ENCODE data around the gene PKDCC.
"Not testable (repeated sequence)": the region's sequence is repeated elsewhere in the genome, so short reads cannot be mapped to it uniquely, and the experiment has no call there.

The PKDCC gene

DNA sequence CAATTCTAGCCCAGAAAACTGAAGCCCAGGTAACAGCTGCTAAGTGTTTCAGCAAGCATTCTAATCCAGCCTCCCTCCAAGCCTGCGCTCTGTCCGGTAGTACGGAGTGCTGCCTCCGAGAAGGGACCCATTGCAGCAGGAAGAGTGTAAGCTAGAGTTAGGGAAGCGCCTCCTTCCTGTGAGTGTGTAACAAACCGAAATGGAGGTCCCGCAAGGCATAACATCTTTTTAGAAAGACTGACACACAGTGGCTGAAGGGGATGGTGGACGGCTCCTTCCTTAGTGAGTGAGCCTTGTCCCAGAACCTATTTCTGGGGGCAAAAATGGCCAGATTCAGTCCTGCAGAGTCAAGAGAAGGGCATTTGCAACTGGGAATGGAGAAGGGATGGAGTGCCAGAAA, 12.2 kb downstream of the PKDCC start:
- Mint-ChIP-seq H3K36me3 (no peaks in the 10 kb centered on the region), H3K27ac (no peak overlapping the region)
- ATAC-seq (ENCODE audit: low read depth), result no peak

DNA sequence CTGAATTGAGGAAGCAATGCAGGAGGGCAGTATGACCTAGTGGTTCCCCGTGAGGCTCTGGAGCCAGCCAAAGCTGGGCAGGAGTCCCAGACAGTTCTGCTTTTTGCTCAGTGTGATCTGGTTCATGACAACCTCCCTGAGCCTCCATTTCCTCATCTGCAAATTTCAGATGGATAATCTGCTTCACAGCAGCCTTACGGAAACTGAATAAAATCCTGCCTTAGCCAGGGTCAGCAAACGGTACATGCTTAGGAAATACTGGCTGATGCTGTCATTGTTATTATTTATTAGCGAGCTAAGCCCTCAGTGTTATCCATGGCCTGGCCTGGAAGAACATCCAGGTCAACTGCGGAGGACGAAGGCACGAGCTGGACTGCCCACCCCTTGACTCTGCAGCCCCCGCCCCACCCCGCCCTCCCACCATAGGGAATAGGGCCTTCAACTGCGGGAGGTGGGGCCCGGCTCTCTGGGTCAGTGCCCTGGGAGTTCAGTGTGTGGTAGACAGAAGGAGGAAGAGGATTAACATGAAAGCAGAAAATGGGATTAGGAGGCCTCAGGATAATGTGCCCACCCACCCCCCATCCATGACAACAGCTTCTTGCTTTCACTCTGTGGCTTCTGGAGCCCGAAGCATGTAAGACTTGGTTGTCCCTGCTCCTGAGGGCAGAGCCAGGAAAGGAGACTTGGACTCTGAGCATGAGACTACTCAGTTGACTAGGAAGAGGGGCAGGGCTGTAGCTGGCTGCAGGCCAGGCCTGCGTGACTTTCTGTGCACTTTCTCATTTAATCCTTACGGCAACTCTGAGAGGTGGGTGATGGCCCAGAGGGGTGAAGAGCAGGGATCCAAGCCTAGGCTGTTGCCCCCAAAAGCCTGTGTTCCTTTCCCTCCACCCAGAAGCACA, 13.1 kb downstream of the PKDCC start:
- peaks cover 11% of the 10 kb centered on the region for H3K27me3 Mint-ChIP-seq

More for the DNA sequence above, 12.2 kb downstream of the PKDCC start:
- Mint-ChIP-seq H3K4me1 (no peaks in the 10 kb centered on the region), H3K27me3 (peaks cover 11% of the 10 kb centered on the region), H3K9me3 (no peaks in the 10 kb centered on the region), H3K4me3 (no peak overlapping the region)
- DNase-seq (ENCODE audit: low spot score in 2 of 2), result no peak

DNA sequence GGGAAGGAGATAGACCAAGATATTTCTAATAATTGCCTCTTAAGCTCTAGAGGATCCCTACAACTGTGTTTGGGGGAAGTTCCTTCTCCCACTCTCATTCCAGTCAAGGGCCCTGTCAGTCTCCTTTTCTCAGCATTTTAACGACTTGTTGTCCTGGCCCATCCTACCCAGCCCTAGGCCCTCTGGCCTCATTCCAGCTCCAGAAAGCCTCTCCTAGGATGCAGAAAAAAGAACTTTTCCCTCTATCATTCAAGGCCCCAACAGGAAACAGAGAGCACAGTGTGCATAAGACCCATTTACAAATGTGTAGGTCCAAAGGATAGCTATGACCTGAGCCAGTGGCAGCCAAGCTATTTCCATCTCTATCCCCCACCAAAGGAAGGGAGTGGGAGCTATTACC, 14.0 kb downstream of the PKDCC start:
- H3K9me3 Mint-ChIP-seq, result no peaks in the 10 kb centered on the region
- no peaks in the 10 kb centered on the region for H3K4me1 Mint-ChIP-seq
- ATAC-seq (ENCODE audit: low read depth) (no peak), DNase-seq (ENCODE audit: low spot score in 2 of 2) (no peak)
- no peak overlapping the region for H3K27ac Mint-ChIP-seq
- no peak overlapping the region for H3K4me3 Mint-ChIP-seq
- no peaks in the 10 kb centered on the region for H3K36me3 Mint-ChIP-seq
- peaks cover 10% of the 10 kb centered on the region for H3K27me3 Mint-ChIP-seq

More for the DNA sequence above, 13.1 kb downstream of the PKDCC start:
- Mint-ChIP-seq H3K4me3 (no peak overlapping the region), H3K9me3 (no peaks in the 10 kb centered on the region), H3K36me3 (no peaks in the 10 kb centered on the region), H3K4me1 (no peaks in the 10 kb centered on the region), H3K27ac (no peak overlapping the region)
- DNase-seq (ENCODE audit: low spot score in 2 of 2) (no peak), ATAC-seq (ENCODE audit: low read depth) (no peak)

DNA sequence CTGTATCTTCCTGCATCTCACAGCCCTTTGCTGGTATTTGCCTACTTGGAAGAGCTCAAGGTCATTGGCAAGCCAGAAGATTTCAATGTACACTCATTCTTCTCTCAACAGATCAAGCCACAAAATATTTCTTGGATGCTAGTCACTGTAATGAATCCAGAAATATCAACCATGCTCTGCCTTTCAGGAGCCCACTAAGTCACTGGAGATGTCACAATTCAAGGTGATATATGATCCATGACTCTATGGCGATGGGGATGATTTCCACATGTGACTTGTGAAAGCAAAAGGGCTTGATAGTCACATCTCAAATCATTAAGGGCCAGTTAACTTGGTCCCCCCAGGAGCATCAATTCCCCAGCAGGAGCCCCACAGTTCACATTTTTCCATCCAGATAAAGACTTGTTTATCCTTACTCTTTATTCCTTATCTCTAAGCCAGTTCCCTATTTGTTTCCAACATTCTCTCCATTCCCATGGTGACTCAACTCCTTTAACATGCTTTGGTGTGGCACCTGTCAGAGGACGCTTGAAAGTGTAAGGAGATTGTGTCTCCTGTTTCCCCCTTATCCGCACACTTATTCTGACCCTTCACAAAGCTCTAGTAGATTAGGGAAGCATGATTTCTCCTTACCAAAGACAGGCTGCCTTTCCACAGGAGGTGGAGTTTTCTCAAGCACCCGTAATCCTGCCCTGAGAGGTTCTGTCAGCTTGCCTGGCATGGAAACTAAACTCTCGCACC, 15.8 kb downstream of the PKDCC start:
- no peaks in the 10 kb centered on the region for H3K36me3 Mint-ChIP-seq
- DNase-seq (ENCODE audit: low spot score in 2 of 2) (no peak), ATAC-seq (ENCODE audit: low read depth) (no peak)
- peaks cover 8% of the 10 kb centered on the region for H3K27me3 Mint-ChIP-seq
- no peak overlapping the region for H3K4me3 Mint-ChIP-seq
- H3K4me1 Mint-ChIP-seq, result no peaks in the 10 kb centered on the region
- H3K27ac Mint-ChIP-seq, result no peak overlapping the region
- H3K9me3 Mint-ChIP-seq, result no peaks in the 10 kb centered on the region

DNA sequence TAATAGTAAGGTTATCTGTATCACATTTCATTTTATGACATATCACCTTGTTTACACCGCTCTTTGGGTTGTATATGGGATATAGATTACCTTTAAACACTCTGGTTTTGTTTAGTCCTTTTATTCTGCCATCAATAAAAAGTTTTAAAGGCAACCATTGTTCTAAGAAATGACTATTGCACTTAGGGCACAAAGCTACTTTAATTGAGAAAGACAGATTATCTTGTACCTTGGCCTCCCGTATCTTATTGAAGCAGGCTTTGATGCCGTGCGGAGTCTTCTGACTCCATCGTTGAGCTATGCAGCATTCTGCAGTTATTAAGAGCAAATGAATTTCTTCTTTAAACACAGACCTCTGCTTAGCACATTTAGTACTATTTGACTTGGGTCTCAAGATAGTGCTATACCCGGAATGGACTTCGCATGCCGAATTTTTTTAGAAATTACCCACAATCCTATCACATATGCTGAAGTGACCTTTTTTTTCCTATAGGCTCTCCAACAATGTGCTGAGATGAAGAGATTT, 16.7 kb downstream of the PKDCC start:
- Mint-ChIP-seq H3K4me3 (no peak overlapping the region), H3K27me3 (peaks cover 11% of the 10 kb centered on the region), H3K27ac (no peak overlapping the region), H3K4me1 (no peaks in the 10 kb centered on the region), H3K36me3 (no peaks in the 10 kb centered on the region), H3K9me3 (no peaks in the 10 kb centered on the region)
- ATAC-seq (ENCODE audit: low read depth), result no peak
- DNase-seq (ENCODE audit: low spot score in 2 of 2), result no peak

DNA sequence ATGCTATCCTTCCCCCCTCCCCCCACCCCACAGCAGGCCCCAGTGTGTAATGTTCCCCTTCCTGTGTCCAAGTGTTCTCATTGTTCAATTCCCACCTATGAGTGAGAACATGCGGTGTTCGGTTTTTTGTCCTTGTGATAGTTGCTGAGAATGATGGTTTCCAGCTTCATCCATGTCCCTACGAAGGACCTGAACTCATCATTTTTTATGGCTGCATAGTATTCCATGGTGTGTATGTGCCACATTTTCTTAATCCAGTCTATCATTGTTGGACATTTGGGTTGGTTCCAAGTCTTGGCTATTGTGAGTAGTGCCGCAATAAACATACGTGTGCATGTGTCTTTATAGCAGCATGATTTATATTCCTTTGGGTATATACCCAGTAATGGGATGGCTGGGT, 17.9 kb downstream of the PKDCC start:
- H3K27me3 Mint-ChIP-seq, result peaks cover 14% of the 10 kb centered on the region
- not testable (repeated sequence) for DNase-seq (ENCODE audit: low spot score in 2 of 2); H3K27ac Mint-ChIP-seq; H3K4me3 Mint-ChIP-seq; H3K4me1 Mint-ChIP-seq; H3K9me3 Mint-ChIP-seq; H3K36me3 Mint-ChIP-seq; ATAC-seq (ENCODE audit: low read depth)

DNA sequence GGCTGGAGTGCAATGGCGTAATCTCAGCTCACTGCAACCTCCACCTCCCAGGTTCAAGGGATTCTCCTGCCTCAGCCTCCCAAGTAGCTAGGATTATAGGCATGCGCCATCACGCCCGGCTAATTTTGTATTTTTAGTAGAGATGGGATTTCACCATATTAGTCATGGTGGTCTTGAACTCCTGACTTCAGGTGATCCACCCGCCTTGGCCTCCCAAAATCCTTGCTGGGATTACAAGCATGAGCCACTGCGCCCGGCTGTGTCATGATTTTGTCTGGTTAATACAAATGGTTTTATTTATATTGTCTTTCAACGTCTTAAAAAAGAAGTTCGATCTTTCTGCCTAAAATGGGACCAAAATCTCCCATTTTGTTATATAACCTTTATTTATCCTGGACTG, 19.2 kb downstream of the PKDCC start:
- H3K4me1 Mint-ChIP-seq; DNase-seq (ENCODE audit: low spot score in 2 of 2); ATAC-seq (ENCODE audit: low read depth); H3K27ac Mint-ChIP-seq; H3K9me3 Mint-ChIP-seq; H3K4me3 Mint-ChIP-seq; H3K36me3 Mint-ChIP-seq: not testable (repeated sequence)
- H3K27me3 Mint-ChIP-seq, result peaks cover 14% of the 10 kb centered on the region

DNA sequence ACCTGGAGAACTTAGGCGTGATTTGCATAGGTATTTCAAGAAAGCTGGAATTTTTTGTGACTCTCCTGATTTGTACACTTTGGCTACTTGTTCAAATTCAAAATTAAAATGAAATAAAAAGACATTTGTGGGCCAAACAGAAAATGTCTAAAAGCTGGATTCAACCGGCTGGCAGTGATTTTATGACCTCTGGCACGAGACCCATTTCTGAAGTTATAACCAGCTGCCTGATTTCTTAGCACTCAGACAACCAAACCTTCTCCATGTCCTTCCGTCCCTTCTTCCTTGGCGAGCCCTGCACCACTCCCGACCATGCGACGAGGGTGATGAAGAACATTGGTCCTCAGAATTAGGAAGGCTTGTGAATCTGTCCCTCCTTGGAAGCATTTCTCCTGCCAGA, 19.7 kb downstream of the PKDCC start:
- H3K4me1 Mint-ChIP-seq, result no peaks in the 10 kb centered on the region
- H3K27ac Mint-ChIP-seq, result no peak overlapping the region
- peaks cover 17% of the 10 kb centered on the region for H3K27me3 Mint-ChIP-seq
- H3K4me3 Mint-ChIP-seq, result no peak overlapping the region
- no peaks in the 10 kb centered on the region for H3K36me3 Mint-ChIP-seq
- ATAC-seq (ENCODE audit: low read depth) (no peak), DNase-seq (ENCODE audit: low spot score in 2 of 2) (no peak)
- no peaks in the 10 kb centered on the region for H3K9me3 Mint-ChIP-seq

DNA sequence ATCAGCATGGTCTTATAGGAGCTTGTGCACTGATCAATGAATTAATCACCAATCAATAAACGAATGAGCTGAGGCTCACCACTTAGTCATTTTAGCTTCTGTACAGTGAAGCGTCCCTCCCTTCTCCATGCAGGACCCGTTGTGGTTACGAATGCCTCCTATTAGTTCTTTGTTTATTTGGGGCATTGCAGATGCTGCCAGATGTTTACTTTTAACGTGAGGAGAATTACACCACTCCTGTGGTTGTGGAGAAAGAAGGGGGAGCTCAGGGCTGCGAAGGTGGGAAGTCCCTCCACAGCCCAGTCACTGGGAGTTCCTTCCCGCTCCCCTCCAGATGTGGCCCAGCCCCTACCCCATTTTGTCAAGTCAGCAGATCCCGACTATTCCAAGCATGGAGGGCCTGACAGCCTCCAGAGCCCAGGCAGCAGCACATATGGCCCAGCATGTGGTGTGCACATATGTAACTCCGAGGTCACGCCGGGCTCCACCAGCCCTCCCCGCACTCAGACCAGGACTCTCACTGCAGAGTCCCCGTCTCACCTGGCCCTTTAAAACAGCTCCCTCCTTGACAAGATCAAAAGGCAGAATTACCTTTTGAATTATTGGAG, 20.9 kb downstream of the PKDCC start:
- H3K27ac Mint-ChIP-seq, result no peak overlapping the region
- H3K9me3 Mint-ChIP-seq, result no peaks in the 10 kb centered on the region
- ATAC-seq (ENCODE audit: low read depth) (no peak), DNase-seq (ENCODE audit: low spot score in 2 of 2) (no peak)
- H3K4me3 Mint-ChIP-seq, result no peak overlapping the region
- peaks cover 2% of the 10 kb centered on the region for H3K4me1 Mint-ChIP-seq
- no peaks in the 10 kb centered on the region for H3K36me3 Mint-ChIP-seq
- H3K27me3 Mint-ChIP-seq, result peaks cover 16% of the 10 kb centered on the region

DNA sequence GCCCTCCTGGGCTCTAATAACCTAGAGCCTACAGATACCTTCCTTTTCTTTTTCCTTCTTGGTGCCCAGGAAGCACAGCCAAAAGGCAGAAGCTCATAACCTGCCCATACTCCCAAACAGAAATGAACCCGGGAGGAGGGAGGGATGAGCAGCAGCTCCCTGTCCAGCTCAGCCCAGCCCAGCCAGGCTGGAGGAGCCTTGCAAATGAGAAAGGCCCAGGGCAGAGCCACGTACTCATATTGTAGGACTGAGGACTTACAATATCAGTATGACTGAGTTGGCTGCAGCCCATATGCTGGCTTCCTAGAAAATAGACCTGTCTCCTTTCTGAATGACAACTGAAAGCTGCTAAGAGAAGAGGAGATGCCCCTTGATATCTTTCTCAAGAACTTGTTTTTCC, 21.7 kb downstream of the PKDCC start:
- Mint-ChIP-seq H3K27ac (no peak overlapping the region), H3K36me3 (no peaks in the 10 kb centered on the region), H3K9me3 (no peaks in the 10 kb centered on the region), H3K4me3 (no peak overlapping the region), H3K4me1 (peaks cover 6% of the 10 kb centered on the region), H3K27me3 (peaks cover 16% of the 10 kb centered on the region)
- DNase-seq (ENCODE audit: low spot score in 2 of 2), result no peak
- ATAC-seq (ENCODE audit: low read depth), result no peak

DNA sequence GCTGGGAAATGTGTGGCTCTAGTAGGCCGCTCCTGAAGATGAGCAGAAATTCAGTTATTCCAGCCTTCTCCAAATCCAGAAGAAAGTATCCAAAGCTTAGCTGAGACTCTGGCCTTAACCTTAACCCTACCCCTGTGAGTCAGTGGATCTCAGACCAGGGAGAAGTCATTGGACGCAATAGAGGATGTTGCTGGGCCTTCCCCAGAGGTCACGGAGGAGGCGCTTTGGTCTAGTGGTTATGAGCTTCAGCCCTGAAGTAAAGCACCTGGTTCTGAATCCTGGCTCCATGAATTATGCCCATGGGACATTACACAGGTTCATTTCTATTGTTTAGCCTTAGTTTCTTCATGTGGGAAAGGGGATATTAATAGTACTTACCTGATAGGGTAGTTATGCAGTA, 24.0 kb downstream of the PKDCC start:
- DNase-seq (ENCODE audit: low spot score in 2 of 2) (no peak), ATAC-seq (ENCODE audit: low read depth) (no peak)
- H3K4me1 Mint-ChIP-seq, result peaks cover 6% of the 10 kb centered on the region
- H3K4me3 Mint-ChIP-seq, result no peak overlapping the region
- peaks cover 2% of the 10 kb centered on the region for H3K36me3 Mint-ChIP-seq
- H3K9me3 Mint-ChIP-seq, result peaks cover 1% of the 10 kb centered on the region
- no peak overlapping the region for H3K27ac Mint-ChIP-seq
- H3K27me3 Mint-ChIP-seq, result peaks cover 17% of the 10 kb centered on the region

DNA sequence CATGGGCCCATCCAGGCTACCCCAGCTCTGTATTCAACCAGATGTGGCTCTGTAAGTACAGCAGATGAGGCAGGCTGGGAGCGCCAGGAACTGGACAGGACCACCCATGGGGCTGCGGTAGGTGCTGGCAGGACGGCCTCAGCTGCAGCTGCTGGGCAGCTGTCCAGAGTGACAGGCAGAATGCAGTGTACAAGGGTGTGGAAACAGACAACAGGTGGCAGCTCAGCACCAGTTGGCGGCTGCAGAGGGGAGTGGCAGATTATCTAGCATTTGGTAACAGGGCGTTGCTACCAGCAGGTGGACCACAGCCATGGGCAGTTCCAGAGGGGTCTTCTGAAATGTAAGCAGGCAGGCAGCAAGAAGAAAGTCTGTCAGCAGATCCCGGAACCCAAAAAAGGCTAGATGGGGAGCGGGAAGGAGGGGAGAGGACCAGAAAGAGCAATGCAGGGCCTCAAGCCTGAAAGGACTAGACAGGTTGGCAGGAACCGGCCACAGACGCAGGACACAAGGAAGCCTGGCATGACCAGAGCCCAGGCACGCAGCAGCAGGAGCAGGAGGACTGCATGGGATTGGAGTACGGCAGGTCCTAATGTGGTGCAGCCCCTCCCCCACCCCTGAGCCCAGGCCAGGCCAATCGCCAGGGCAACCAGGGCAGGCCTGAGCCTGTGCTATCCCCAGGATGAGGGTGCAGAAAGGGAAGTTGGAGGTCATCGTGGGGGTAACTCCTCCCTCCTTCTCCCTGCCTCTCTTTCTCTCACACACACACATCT, 24.7 kb downstream of the PKDCC start:
- Mint-ChIP-seq H3K9me3 (peaks cover 1% of the 10 kb centered on the region), H3K27me3 (peaks cover 19% of the 10 kb centered on the region), H3K4me3 (no peak overlapping the region), H3K4me1 (peaks cover 8% of the 10 kb centered on the region), H3K36me3 (peaks cover 2% of the 10 kb centered on the region), H3K27ac (no peak overlapping the region)
- ATAC-seq (ENCODE audit: low read depth) (no peak), DNase-seq (ENCODE audit: low spot score in 2 of 2) (no peak)

DNA sequence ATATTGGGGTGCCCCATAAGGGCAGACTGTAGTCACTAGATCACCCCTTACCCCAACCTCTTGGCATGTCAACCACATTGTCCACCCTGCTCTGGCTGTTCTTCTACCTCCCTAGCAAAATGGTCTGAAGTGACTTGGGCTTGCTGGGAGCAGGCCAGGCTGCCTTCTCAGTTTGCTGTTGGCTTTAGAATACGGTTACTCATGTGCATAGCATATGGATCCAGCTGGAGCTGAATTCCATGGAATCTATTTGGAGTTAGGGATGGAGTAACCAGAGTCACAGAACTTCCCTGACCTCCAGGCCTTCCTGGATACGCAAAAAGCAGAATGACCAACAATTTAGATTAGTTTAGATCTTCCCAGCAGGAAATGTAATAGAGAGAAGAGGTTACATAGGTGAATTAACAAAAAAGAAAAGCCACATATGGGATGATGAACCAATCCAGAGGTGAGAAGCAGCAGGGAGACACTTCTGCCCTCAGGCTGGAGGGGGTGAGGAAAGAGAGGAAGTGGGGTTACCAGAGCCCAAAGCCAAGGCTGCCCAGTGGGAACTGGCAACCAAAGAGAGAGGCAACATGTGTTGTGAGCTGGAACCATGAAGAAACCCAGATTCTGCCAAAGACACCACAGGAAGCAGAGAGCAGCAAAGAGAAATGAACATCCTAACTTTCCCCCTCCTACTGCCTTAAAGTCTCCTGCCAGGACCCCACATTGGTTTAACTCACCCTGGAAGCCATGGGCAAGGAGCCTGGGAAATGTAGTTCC, 26.1 kb downstream of the PKDCC start:
- Mint-ChIP-seq H3K9me3 (peaks cover 1% of the 10 kb centered on the region), H3K36me3 (peaks cover 2% of the 10 kb centered on the region), H3K4me3 (no peak overlapping the region), H3K27ac (no peak overlapping the region), H3K27me3 (peaks cover 16% of the 10 kb centered on the region), H3K4me1 (peaks cover 8% of the 10 kb centered on the region)
- no peak for DNase-seq (ENCODE audit: low spot score in 2 of 2)
- ATAC-seq (ENCODE audit: low read depth), result no peak

Measured in memory B cell (primary cell).